Small intestine (tissue), 7 donors: ENCODE results near the gene BRME1. TPM values are rescaled to one million over a fixed set of nuclear protein-coding genes. Genes with fewer than 3 reads are reported as not detected.

ENCODE experiments used
- DNase-seq, 2 donors: peaks; one replicate each; pipeline versions ENCODE4 v3.0.0 to v3.0.0-alpha.2; 2013
- FAIRE-seq: peaks from 2 replicates; lab custom pipeline; 2012; peaks lifted over from hg19 to GRCh38; lab: Jason Lieb, UNC
- H3K27ac ChIP-seq, 3 donors: one replicate each; pipeline ENCODE4 v1.5.1; 2013; ENCODE audit warnings: low read length in 2 of 3, mild to moderate bottlenecking in 2 of 3, control low read depth in 1 of 3, inconsistent platforms in 1 of 3, low read depth in 1 of 3, moderate library complexity in 1 of 3
- H3K27me3 ChIP-seq, 3 donors: one replicate each; pipeline ENCODE4 v1.6.1; 2013; ENCODE audit warnings: low read length in 3 of 3, inconsistent platforms in 1 of 3; ENCODE audit not compliant: control insufficient read depth in 3 of 3, insufficient read depth in 3 of 3
- H3K36me3 ChIP-seq, 3 donors: one replicate each; pipeline ENCODE4 v1.6.1; 2013; ENCODE audit warnings: low read length in 3 of 3, inconsistent platforms in 1 of 3, low read depth in 1 of 3, mild to moderate bottlenecking in 1 of 3, moderate library complexity in 1 of 3; ENCODE audit not compliant: control insufficient read depth in 3 of 3, insufficient read depth in 2 of 3
- H3K4me1 ChIP-seq, 3 donors: one replicate each; pipeline ENCODE4 v1.6.1; 2013; ENCODE audit warnings: low read length in 2 of 3, inconsistent platforms in 1 of 3, low read depth in 1 of 3, mild to moderate bottlenecking in 1 of 3, moderate library complexity in 1 of 3; ENCODE audit not compliant: control insufficient read depth in 3 of 3, insufficient read depth in 2 of 3
- H3K4me3 ChIP-seq, 3 donors: one replicate each; pipeline ENCODE4 v1.5.1; 2013; ENCODE audit warnings: low read length in 3 of 3, control low read depth in 1 of 3, inconsistent platforms in 1 of 3, low read depth in 1 of 3, mild to moderate bottlenecking in 1 of 3, moderate library complexity in 1 of 3
- H3K9me3 ChIP-seq, 2 donors: one replicate each; pipeline ENCODE4 v1.6.1; 2013; ENCODE audit warnings: low read depth in 1 of 2, low read length in 1 of 2; ENCODE audit not compliant: control insufficient read depth in 2 of 2, insufficient read depth in 1 of 2
- WGBS, 3 donors: extraction: QIAGEN DNeasy Blood & Tissue Kit; methylation state at CpG; one replicate each; pipeline ENCODE4 v1.1.7; 2013; 5-methylcytosine and 5-hydroxymethylcytosine counted together
- polyA plus RNA-seq, 4 donors: library from polyadenylated mRNA; stranded (reverse) in 3 of 4; unstranded in 1 of 4; fragments of 200-250 nt in 3 of 4; fragments of 120-200 nt in 1 of 4; gene quantifications; one replicate each; pipeline versions ENCODE4 v1.2.1 to v1.2.3, GENCODE V29; 2013
- donor health status: healthy with polysubstance abuse.
- donor health status: control.
- donor health status: control.
- donor health status: Bipolar disorder and iron deficiency.
- donor health status: healthy.

BRME1 gene
- polyA plus RNA-seq, 4 donors: 3.5 to 67.1 (median 25.9) TPM

- DNase-seq (no peak), FAIRE-seq (no peak)
- no peaks in the 10 kb centered on the region for H3K4me1 ChIP-seq
- WGBS, 3 donors: 92 to 100% (median 100%) methylated on average over 1 of the region's 1 CpG
- H3K36me3 ChIP-seq: no peaks in the 10 kb centered on the region
- H3K27me3 ChIP-seq: peaks cover 0 to 17% (median 0%) of the 10 kb centered on the region in 3 donors
- H3K4me3 ChIP-seq: no peak overlapping the region
- peaks cover 0 to 3% of the 10 kb centered on the region in 2 donors for H3K9me3 ChIP-seq
- no peak overlapping the region for H3K27ac ChIP-seq
These were observed 36.2 kb upstream of the BRME1 start for GRCh38 chr19:13942023-13942684.

GRCh38 chr19:13938301-13939064 is 32.6 kb upstream of the BRME1 start, which contains the start of gene PODNL1:
Gene PODNL1 (minus strand): TSS chr19:13938417. CDS start chr19:13938181, 236 bp downstream.
- Histone ChIP-seq H3K4me3 (no peak within 1 kb of the TSS), H3K9me3 (peaks cover 0 to 3% of the 10 kb centered on the region in 2 donors), H3K4me1 (no peaks in the 10 kb centered on the region), H3K27ac (no peak within 1 kb of the TSS), H3K27me3 (peaks cover 0 to 22% (median 0%) of the 10 kb centered on the region in 3 donors), H3K36me3 (no peaks in the 10 kb centered on the region)
- DNase-seq (no peak), FAIRE-seq (no peak)
- 24 to 37% (median 32%) methylated on average over 18 to 21 of the region's 21 CpGs for WGBS, 3 donors

- Histone ChIP-seq H3K27ac (no peak overlapping the region), H3K27me3 (peaks cover 0 to 22% (median 0%) of the 10 kb centered on the region in 3 donors), H3K9me3 (peaks cover 0 to 3% of the 10 kb centered on the region in 2 donors), H3K36me3 (no peaks in the 10 kb centered on the region), H3K4me3 (no peak overlapping the region), H3K4me1 (no peaks in the 10 kb centered on the region)
- 16 to 24% (median 18%) methylated on average over 26 to 29 of the region's 29 CpGs for WGBS, 3 donors
- DNase-seq (no peak), FAIRE-seq (no peak)
These were observed 31.8 kb upstream of the BRME1 start for GRCh38 chr19:13937479-13938300.

- WGBS, 3 donors: 67 to 78% (median 69%) methylated on average over 20 to 22 of the region's 22 CpGs
- Histone ChIP-seq H3K4me1 (no peaks in the 10 kb centered on the region), H3K36me3 (peaks cover 0 to 10% (median 3%) of the 10 kb centered on the region in 3 donors), H3K4me3 (no peak overlapping the region), H3K9me3 (no peaks in the 10 kb centered on the region), H3K27ac (no peak overlapping the region), H3K27me3 (peaks cover 0 to 22% (median 0%) of the 10 kb centered on the region in 3 donors)
- FAIRE-seq: no peak
- DNase-seq: no peak
These were observed 30.0 kb upstream of the BRME1 start for GRCh38 chr19:13935765-13936510.

- H3K4me3 ChIP-seq: no peak overlapping the region
- no peak for DNase-seq
- WGBS, 3 donors: 86 to 95% (median 88%) methylated on average over 2 of the region's 2 CpGs
- H3K4me1 ChIP-seq: no peaks in the 10 kb centered on the region
- peaks cover 0 to 22% (median 0%) of the 10 kb centered on the region in 3 donors for H3K27me3 ChIP-seq
- H3K36me3 ChIP-seq: peaks cover 8 to 21% (median 9%) of the 10 kb centered on the region in 3 donors
- no peak for FAIRE-seq
- no peak overlapping the region for H3K27ac ChIP-seq
- no peaks in the 10 kb centered on the region for H3K9me3 ChIP-seq
These were observed 28.8 kb upstream of the BRME1 start for GRCh38 chr19:13934785-13935109.

GRCh38 chr19:13932911-13933393 is 27.0 kb upstream of the BRME1 start:
- WGBS, 3 donors: 64 to 87% (median 73%) methylated on average over 33 to 42 of the region's 42 CpGs
- DNase-seq: no peak

GRCh38 chr19:13932149-13932637 is 26.3 kb upstream of the BRME1 start:
- DNase-seq (no peak), FAIRE-seq (no peak)
- WGBS, 3 donors: 84 to 92% (median 89%) methylated on average over 6 of the region's 6 CpGs
- Histone ChIP-seq H3K27me3 (peaks cover 0 to 6% (median 0%) of the 10 kb centered on the region in 3 donors), H3K9me3 (no peaks in the 10 kb centered on the region), H3K4me3 (no peak overlapping the region), H3K36me3 (peaks cover 12 to 39% (median 14%) of the 10 kb centered on the region in 3 donors), H3K4me1 (no peaks in the 10 kb centered on the region), H3K27ac (no peak overlapping the region)

More at GRCh38 chr19:13932911-13933393, 27.0 kb upstream of the BRME1 start:
- H3K27ac ChIP-seq: no peak overlapping the region
- peaks cover 0 to 13% (median 0%) of the 10 kb centered on the region in 3 donors for H3K27me3 ChIP-seq
- H3K4me1 ChIP-seq: no peaks in the 10 kb centered on the region
- no peak overlapping the region for H3K4me3 ChIP-seq
- H3K36me3 ChIP-seq: peaks cover 10 to 33% (median 13%) of the 10 kb centered on the region in 3 donors
- no peaks in the 10 kb centered on the region for H3K9me3 ChIP-seq
- no peak for FAIRE-seq
